HG03565 (cell line): Measurements from ENCODE around the gene CPLX4.

Experiments
- ATAC-seq: cut with Tn5 transposase; IDR thresholded peaks from one replicate; pipeline ENCODE4 v1.9.1; 2021; ENCODE audit warnings: mild to moderate bottlenecking, moderate library complexity; ENCODE audit not compliant: unreplicated experiment

CPLX4 gene, protein sequence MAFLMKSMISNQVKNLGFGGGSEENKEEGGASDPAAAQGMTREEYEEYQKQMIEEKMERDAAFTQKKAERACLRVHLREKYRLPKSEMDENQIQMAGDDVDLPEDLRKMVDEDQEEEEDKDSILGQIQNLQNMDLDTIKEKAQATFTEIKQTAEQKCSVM

DNA sequence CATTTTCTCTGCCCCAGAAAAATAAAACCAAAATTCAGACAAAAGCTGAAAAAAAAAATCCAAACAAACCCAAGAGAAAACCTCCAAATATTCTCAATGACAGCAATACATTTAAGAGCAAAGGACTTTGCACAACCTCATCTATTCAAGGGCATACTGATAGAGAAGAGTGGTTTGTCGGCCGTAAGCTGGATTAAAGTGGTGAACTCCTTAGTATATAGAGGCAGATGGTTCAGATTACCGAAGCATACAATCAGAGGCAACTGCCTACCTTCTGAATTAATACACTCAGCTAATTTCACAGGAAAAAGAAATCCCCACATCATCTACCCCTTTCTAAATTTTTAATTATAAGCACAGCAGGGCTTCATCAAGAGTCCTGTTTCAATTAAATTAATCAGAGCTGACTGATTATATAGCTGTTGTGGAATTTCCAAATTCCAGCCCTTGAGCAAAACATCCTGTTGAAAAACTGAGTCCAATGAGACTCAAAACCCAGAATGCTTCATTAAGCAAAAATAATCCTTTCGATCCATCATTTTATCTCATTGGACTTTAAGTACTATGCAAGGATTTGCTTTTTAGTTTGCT, at the start of gene CPLX4:
Gene CPLX4, minus strand, starts transcription at position 190 of the 591 bp plus-strand sequence. Its CDS starts 187 bp downstream, at position 3.
- ATAC-seq, result no peak

- ATAC-seq, result no peak
Measured at GRCh38 chr18:59360381-59360780, 41.9 kb upstream of the CPLX4 start.

DNA sequence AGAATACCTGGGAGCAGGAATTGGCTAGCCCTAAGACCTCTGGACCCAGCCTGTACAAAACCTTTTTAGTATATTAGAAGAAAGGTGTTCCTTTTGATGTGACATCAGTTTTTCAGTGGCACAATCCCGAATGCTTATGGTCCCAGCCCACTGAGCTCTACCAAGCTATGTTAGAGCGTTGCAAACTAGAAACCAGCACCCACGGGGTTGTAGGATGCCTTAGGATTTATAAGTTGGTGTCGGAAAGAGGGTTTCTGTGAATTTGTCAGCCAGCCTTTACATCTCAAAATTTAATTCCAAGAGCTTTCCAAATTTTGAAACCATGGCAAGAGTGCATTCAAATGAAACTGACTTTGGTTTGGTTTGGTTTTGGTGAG, 41.1 kb upstream of the CPLX4 start:
- ATAC-seq, result peak; percentile 2

DNA sequence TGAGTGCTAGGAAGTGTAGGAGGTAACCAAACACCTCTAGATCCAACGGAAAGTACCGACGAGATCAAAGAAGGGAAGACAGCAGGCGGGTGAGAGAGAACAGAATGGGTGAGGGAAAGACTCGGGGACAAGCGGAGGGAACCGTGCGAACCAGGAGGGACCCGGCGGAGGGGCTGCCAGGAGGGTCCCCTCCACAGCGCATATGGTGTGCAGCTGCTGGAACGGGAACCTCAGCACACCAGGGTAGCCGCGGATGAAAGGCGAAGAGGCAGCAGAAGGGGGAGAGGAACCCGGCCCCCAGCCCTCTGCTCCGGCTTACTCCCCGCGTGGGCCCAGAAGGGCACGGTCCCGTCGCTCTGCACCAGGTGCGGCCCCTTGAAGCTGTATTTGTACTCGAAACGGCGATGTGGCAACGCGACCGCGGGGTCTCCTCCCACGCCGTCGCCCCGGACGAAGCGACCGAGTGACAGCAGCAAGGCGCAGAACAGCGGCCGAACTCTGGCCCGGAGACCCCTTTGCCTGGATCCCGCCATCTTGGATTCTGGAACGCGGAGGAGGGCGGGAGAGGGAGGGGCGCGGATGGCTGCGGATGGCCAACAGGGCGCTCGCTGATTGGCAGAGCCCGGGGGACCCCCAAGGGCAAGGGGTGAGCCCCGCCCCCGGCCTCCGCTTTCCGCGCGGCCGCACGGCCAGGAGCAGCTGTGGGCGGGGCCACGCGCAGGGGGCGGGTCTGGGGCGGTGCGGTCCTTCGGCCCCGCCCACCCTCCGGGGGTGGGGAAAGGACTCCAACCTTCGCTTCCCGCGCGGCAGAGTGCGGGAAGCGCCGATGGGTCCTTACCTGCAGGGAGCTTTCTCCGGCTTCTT, 40.5 kb upstream of the CPLX4 start, which contains the start of gene LMAN1:
Gene LMAN1, minus strand, starts transcription at position 554 of the 864 bp plus-strand sequence. Its CDS starts 21 bp downstream, at position 533.
- peak; percentile 84 for ATAC-seq

DNA sequence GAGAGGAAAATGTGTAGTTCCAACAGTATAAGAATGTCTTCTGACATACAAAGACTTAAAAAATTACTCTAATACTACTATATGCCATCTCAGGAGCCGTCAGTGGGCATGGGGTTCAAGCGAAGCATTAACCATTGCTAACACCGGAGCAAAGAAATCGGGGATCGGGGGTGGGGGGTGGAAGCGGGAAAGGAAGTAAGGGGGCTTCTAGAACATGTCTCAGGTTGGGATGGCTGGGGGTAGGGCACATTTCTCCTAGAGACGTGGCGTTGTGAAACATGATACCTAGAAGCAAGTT, 39.9 kb upstream of the CPLX4 start:
- no peak for ATAC-seq

DNA sequence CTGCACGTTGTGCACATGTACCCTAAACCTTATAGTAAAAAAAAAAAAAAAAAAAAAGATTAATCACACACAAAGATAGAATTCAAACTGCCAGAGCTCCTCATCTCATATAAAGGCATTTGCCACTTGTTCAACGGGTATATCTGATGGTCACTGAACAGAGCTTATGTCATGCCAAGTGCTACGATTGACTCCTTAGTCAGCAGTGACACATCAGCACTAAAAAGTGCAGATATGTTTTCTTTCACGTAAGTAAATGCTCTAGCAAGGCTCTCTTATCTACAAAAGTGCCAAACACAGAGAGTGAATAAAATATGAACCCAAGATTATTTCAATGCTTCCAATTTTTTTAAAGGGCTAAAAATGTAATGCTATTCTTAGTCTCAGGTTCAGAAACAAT, 39.5 kb upstream of the CPLX4 start:
- ATAC-seq, result no peak

GRCh38 chr18:59354731-59355130, 36.3 kb upstream of the CPLX4 start:
- ATAC-seq, result no peak

- ATAC-seq, result no peak
Measured at GRCh38 chr18:59353079-59353680, 34.7 kb upstream of the CPLX4 start.

- peak; percentile 46 for ATAC-seq
Measured at GRCh38 chr18:59352250-59352855, 33.9 kb upstream of the CPLX4 start.

DNA sequence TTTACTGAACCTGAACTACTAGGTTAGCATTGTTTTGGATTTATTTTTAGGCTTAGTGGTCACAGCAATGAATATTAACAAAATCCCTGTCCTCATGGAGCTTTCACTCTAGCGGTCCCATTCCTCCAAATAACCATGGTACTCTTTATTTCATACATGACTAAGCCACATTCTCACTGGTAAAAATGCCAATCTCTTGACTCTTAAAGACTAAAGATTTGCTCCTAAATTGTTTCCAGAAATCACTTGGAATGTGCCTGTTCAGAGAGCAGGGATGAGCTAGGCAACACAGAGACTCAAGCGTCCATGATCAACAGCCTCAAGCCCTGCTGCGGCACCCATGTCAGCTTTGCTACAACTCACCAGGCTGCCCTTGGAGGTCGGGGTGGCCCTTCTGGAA, 27.1 kb upstream of the CPLX4 start:
- no peak for ATAC-seq

- ATAC-seq, result no peak
Measured at GRCh38 chr18:59344996-59345395, 26.5 kb upstream of the CPLX4 start.

DNA sequence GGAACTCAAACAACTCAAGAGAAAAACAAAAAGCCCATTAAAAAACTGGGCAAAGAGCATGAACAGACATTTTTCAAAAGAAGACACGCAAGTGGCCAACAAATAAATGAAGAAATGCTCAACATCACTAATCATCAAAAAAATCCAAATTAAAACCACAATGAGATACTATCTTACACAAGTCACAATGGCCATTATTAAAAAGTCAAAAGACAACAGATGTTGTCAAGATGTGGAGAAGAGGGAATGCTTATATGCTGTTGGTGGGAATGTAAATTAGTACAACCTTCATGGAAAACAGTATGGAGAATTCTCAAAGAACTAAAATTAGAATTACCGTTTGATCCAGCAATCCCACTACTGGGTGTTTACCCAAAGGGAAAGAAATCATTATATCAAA, 25.5 kb upstream of the CPLX4 start:
- no peak for ATAC-seq

DNA sequence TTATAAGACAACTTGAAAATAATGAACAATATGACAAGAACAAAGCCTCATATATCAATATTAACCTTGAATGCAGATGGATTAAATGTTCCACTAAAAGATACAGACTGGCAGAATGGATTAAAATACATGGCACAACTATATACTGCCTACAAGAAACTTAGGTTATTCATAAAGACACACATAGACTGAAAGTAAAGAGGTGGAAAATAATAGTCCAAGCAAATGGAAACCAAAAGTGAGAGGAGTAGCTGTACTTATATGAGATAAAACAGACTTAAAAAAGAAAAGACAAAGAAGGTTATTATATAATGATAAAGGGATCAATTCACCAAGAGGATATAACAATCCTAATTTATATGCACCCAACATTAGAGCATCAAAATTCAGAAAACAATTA, 22.4 kb upstream of the CPLX4 start:
- ATAC-seq, result no peak

DNA sequence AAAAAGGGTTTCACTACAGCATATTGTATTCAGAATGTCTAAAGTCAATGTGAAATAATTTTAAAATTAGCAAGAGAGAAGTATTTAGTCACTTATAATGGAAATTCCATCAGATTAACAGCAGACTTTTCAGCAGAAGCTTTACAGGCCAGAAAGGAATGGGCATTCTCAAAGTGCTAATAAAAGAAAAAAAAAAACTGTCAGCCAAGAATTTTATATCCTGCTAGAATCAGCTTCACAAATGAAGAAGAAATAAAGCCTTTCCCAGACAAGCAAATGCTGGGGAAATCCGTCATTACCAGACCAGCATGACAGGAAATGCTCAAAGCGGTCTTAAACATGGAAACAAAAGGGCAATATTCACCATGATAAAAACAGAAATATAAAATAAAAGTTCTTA, 21.9 kb upstream of the CPLX4 start:
- no peak for ATAC-seq

GRCh38 chr18:59332986-59333385, 14.5 kb upstream of the CPLX4 start:
- ATAC-seq, result no peak

GRCh38 chr18:59328683-59329082, 10.2 kb upstream of the CPLX4 start:
- ATAC-seq, result no peak

GRCh38 chr18:59325965-59326364, 7.5 kb upstream of the CPLX4 start:
- no peak for ATAC-seq

GRCh38 chr18:59324623-59324971, 6.1 kb upstream of the CPLX4 start:
- no peak for ATAC-seq

- no peak for ATAC-seq
Measured at GRCh38 chr18:59323931-59324622, 5.6 kb upstream of the CPLX4 start.

DNA sequence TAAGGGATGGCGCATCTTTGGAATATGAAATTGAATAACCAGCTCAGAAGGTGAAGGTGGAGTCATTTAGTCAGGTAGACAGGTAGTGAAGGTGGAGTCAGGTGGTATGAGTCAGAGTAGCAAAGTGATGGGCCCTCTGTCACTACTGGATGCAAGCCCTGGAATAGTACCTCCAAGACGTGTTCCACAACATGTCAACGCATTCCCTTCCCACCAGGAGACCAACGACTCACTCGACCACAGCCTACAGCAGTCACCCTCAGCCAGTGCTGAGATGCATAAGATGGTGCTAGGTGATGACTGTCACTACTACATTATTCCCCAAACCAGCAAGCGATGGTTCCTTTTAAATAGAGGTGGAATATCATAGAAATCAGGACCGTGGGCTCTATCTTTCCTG, 6.8 kb downstream of the CPLX4 start:
- no peak for ATAC-seq

DNA sequence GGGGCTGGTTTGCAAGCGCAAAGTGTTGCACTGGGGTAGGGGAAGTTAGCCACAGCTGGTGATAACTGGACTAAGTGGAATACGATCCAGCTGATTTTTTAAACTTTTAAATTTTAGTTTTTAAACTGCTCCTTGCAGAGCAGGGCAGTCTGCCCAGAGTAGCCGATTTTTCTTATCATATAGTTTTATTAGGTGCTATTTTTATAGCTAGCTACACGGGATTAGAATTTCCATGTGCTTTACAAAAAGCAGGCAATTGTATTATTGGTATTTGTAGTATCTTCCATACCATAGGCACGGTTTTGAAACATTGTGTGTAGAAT, 9.6 kb downstream of the CPLX4 start:
- no peak for ATAC-seq
